ENCODE measurements around the gene PGLYRP3. TPM values are rescaled to one million over a fixed set of nuclear protein-coding genes. Genes with fewer than 3 reads are reported as not detected.

Gene PGLYRP3
- total and polyA plus RNA-seq, 2 experiments from 2014 or later, result not detected

DNA sequence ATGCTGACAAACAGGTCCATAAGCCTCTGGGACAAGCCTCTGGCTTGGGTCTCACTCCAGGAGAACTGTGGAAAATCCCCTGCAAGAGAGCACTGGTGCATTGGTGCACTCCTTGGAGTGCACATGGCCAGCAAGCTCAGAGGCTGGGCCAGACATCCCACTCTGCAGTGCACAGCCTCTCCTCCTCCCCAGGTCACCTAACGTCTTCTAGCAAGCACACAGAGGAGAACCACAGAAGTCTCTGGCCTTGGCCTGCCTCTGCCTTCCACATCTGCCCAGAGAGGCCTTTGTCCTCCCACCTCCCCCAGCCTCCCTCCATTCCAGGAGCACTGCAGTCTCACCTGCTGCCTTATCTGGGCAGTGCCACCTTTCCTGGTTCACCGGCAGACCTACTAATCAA, 4.2 kb downstream of the PGLYRP3 start:
- no peak overlapping the region for H2AFZ ChIP-seq
- H3K9me3 ChIP-seq (ENCODE audit: low read depth), result no peaks in the 10 kb centered on the region
- no peak overlapping the region for H3K4me2 ChIP-seq
- no peak overlapping the region for H3K4me3 ChIP-seq
- WGBS (ENCODE audit: low lambda C conversion rate, missing lambda C conversion rate), result 86% methylated on average over 2 of the region's 2 CpGs
- H3K9me2 ChIP-seq (replicated peaks; ENCODE audit: insufficient read depth), result no peaks in the 10 kb centered on the region
- no peak overlapping the region for H3K27ac ChIP-seq
- H3K27me3 ChIP-seq, result no peaks in the 10 kb centered on the region
- no peaks in the 10 kb centered on the region for H3K79me2 ChIP-seq
- no peaks in the 10 kb centered on the region for H3K4me1 ChIP-seq (ENCODE audit: insufficient read depth)
- no peaks in the 10 kb centered on the region for H4K20me1 ChIP-seq (ENCODE audit: insufficient read depth, poor library complexity, severe bottlenecking)
- H3K36me3 ChIP-seq (replicated peaks; ENCODE audit: insufficient read depth, low read depth), result no peaks in the 10 kb centered on the region
- DNase-seq (ENCODE audit: low spot score), result no peak
- no peak for TF ChIP-seq EZH2 (IDR thresholded peaks at IDR 0.05; ENCODE audit: borderline replicate concordance)
- no peak for TF ChIP-seq EZH2phosphoT487 (IDR thresholded peaks at IDR 0.05; ENCODE audit: low read depth, severe bottlenecking, unreplicated experiment)
- TF ChIP-seq CTCF (IDR thresholded peaks at IDR 0.05; ENCODE audit: poor library complexity), result no peak

GRCh38 chr1:153307221-153307600, 5.5 kb downstream of the PGLYRP3 start:
- no peak overlapping the region for H2AFZ ChIP-seq
- H3K9me2 ChIP-seq (replicated peaks; ENCODE audit: insufficient read depth), result no peaks in the 10 kb centered on the region
- no peak overlapping the region for H3K4me2 ChIP-seq
- no peaks in the 10 kb centered on the region for H3K36me3 ChIP-seq (replicated peaks; ENCODE audit: insufficient read depth, low read depth)
- TF ChIP-seq EZH2phosphoT487 (IDR thresholded peaks at IDR 0.05; ENCODE audit: low read depth, severe bottlenecking, unreplicated experiment) (no peak), EZH2 (IDR thresholded peaks at IDR 0.05; ENCODE audit: borderline replicate concordance) (no peak), CTCF (IDR thresholded peaks at IDR 0.05; ENCODE audit: poor library complexity) (no peak)
- 73% methylated on average over 10 of the region's 10 CpGs for WGBS (ENCODE audit: low lambda C conversion rate, missing lambda C conversion rate)
- no peaks in the 10 kb centered on the region for H3K9me3 ChIP-seq (ENCODE audit: low read depth)
- DNase-seq (ENCODE audit: low spot score), result no peak
- H3K79me2 ChIP-seq, result no peaks in the 10 kb centered on the region
- no peaks in the 10 kb centered on the region for H4K20me1 ChIP-seq (ENCODE audit: insufficient read depth, poor library complexity, severe bottlenecking)
- no peak overlapping the region for H3K27ac ChIP-seq
- H3K4me1 ChIP-seq (ENCODE audit: insufficient read depth), result no peaks in the 10 kb centered on the region
- no peak overlapping the region for H3K4me3 ChIP-seq
- no peaks in the 10 kb centered on the region for H3K27me3 ChIP-seq

DNA sequence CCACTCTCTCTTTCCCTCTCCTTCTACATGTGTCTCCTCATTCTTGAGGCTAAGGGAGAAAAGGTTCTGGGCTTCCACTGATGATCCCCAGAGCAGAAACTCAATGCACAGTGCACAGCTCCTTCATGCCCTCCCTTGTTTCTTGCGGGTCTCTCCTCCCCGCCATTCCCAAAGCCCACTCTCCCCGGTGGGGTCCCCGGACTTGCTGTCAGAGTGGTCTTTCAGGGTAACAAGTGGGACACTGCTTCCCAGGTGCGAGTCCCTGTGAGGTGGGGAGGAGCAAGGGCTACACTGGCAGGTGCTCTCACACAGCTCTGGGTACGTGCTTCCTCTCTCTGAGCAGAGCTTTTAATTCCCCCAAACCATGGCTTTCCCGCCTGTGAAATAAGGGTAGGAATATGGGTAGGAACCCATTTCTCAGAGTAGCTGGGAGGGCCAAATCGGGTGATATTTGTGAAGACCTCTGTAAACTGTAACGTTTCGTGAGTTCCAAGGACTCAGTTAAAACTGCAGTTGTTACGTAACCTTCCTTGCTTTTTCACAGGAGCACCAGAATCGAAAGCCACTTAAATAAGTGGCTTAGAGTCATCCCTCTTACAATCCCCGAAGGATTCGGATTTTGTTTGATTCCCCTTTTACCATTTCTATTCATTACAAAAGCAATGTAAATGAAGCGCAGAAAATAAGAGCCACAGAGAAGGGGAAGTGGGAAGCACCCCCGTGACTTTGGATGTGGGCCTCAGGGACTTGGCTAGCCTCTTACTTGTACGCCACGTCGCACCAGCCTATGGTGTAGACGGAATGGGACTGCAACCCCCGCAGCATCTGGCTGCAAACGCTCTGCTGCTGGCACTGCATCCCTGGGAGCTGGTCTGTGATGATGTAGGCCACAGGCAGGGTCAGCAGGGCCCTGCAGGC, 6.2 kb downstream of the PGLYRP3 start:
- TF ChIP-seq CTCF (IDR thresholded peaks at IDR 0.05; ENCODE audit: poor library complexity), result no peak
- TF ChIP-seq EZH2phosphoT487 (IDR thresholded peaks at IDR 0.05; ENCODE audit: low read depth, severe bottlenecking, unreplicated experiment), result no peak
- TF ChIP-seq EZH2 (IDR thresholded peaks at IDR 0.05; ENCODE audit: borderline replicate concordance), result no peak
- H3K4me3 ChIP-seq, result no peak overlapping the region
- no peak overlapping the region for H2AFZ ChIP-seq
- no peak overlapping the region for H3K27ac ChIP-seq
- H4K20me1 ChIP-seq (ENCODE audit: insufficient read depth, poor library complexity, severe bottlenecking), result no peaks in the 10 kb centered on the region
- WGBS (ENCODE audit: low lambda C conversion rate, missing lambda C conversion rate), result 79% methylated on average over 22 of the region's 22 CpGs
- H3K9me2 ChIP-seq (replicated peaks; ENCODE audit: insufficient read depth), result no peaks in the 10 kb centered on the region
- no peaks in the 10 kb centered on the region for H3K36me3 ChIP-seq (replicated peaks; ENCODE audit: insufficient read depth, low read depth)
- DNase-seq (ENCODE audit: low spot score), result no peak
- no peaks in the 10 kb centered on the region for H3K9me3 ChIP-seq (ENCODE audit: low read depth)
- H3K4me1 ChIP-seq (ENCODE audit: insufficient read depth), result no peaks in the 10 kb centered on the region
- no peak overlapping the region for H3K4me2 ChIP-seq
- no peaks in the 10 kb centered on the region for H3K27me3 ChIP-seq
- no peaks in the 10 kb centered on the region for H3K79me2 ChIP-seq
